Measurements from ENCODE around the gene KLRF2.
"Not testable (repeated sequence)": the region's sequence is repeated elsewhere in the genome, so short reads cannot be mapped to it uniquely, and the experiment has no call there.

KLRF2 gene

GRCh38 chr12:9868311-9868801 lies 12.9 kb upstream of the KLRF2 start:
- Histone ChIP-seq H3K4me3 (ENCODE audit: low read depth, low read length) (no peak overlapping the region), H3K27me3 (ENCODE audit: control insufficient read depth, insufficient read depth, low read length) (no peaks in the 10 kb centered on the region), H3K4me1 (ENCODE audit: control insufficient read depth, insufficient read depth, low read length) (peaks cover 9% of the 10 kb centered on the region), H3K36me3 (ENCODE audit: control insufficient read depth, insufficient read depth, low read length) (no peaks in the 10 kb centered on the region), H3K9me3 (ENCODE audit: control insufficient read depth, insufficient read depth, low read length) (no peaks in the 10 kb centered on the region), H3K9ac (ENCODE audit: low read depth, low read length) (no peak overlapping the region)

- Histone ChIP-seq H3K9me3 (ENCODE audit: control insufficient read depth, insufficient read depth, low read length) (no peaks in the 10 kb centered on the region), H3K9ac (ENCODE audit: low read depth, low read length) (no peak overlapping the region), H3K36me3 (ENCODE audit: control insufficient read depth, insufficient read depth, low read length) (no peaks in the 10 kb centered on the region), H3K27me3 (ENCODE audit: control insufficient read depth, insufficient read depth, low read length) (no peaks in the 10 kb centered on the region), H3K4me1 (ENCODE audit: control insufficient read depth, insufficient read depth, low read length) (peaks cover 9% of the 10 kb centered on the region), H3K4me3 (ENCODE audit: low read depth, low read length) (no peak overlapping the region)
Observed at GRCh38 chr12:9868951-9869306, 12.4 kb upstream of the KLRF2 start.

DNA sequence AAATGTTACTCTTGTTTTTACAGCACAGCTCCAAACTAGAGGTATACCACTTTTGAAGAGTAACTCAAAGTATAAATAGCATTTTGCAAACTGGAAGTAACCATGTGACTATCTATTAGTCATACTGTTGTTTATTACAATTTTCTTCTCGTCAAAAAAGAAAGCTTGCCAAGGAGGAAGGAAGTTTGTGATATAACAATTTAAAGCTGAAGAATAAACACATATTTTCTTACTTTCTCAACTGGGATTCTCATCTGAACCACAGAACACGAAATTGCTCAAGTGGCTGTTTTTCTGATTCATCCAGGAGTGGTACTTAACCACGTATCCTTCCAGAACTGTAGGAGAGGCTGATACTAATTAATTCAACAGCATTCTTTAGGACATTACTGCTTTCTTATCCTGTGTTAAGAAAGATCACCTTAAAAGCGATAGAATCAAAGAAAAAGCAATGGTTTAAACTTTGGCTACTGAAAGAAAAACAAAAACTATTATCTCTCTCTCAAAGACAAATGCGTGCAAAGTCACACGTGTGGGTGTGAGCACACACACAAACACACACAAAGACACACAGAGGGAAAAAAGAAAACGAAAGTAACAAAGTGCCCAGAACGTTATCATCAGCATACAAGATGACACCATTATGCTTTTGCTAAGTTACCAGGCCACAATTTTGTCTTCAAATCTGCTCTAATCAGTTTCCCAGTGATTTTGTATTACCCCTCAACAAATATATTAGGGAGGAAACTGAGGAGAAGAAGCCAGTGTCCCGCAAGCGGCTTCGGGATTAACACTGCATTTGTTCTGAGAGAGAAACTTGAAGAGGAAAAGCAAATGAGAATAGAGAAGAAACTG lies 11.8 kb upstream of the KLRF2 start, which contains the start of gene CLEC2B:
TSS of gene CLEC2B (minus strand) at position 48 of the 855 bp plus-strand sequence.
- Histone ChIP-seq H3K4me1 (ENCODE audit: control insufficient read depth, insufficient read depth, low read length) (peaks cover 9% of the 10 kb centered on the region), H3K36me3 (ENCODE audit: control insufficient read depth, insufficient read depth, low read length) (no peaks in the 10 kb centered on the region), H3K9me3 (ENCODE audit: control insufficient read depth, insufficient read depth, low read length) (no peaks in the 10 kb centered on the region), H3K9ac (ENCODE audit: low read depth, low read length) (no peak within 1 kb of the TSS), H3K4me3 (ENCODE audit: low read depth, low read length) (no peak within 1 kb of the TSS), H3K27me3 (ENCODE audit: control insufficient read depth, insufficient read depth, low read length) (no peaks in the 10 kb centered on the region)

DNA sequence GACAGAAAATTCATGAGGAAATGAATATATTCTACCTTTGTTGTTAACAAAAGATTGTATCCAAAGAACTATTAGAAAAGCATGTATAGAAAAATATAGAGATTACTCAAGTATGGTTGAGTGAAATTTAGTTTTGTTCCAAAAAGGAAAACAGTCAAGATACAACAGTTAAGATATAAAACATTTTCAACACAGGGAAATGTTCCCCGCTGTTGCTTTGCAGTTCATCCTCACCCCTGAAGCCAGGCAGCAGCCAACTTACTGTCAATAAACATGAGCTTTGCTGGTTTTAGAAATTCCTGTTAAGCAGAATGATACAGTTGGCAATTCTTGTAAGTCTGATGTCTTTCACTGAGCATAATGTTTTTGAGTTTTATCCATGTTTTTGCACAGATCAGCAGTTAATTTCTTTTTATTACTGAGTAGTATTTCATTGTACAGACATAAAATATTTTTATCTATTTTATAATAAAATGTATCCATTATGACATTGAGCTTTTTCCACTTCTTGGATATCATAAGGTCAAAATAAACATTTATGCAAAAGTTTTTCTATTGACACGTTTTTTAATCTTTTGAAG lies 10.9 kb upstream of the KLRF2 start:
- Histone ChIP-seq H3K9ac (ENCODE audit: low read depth, low read length) (no peak overlapping the region), H3K36me3 (ENCODE audit: control insufficient read depth, insufficient read depth, low read length) (no peaks in the 10 kb centered on the region), H3K4me3 (ENCODE audit: low read depth, low read length) (no peak overlapping the region), H3K27me3 (ENCODE audit: control insufficient read depth, insufficient read depth, low read length) (no peaks in the 10 kb centered on the region), H3K4me1 (ENCODE audit: control insufficient read depth, insufficient read depth, low read length) (peaks cover 9% of the 10 kb centered on the region), H3K9me3 (ENCODE audit: control insufficient read depth, insufficient read depth, low read length) (no peaks in the 10 kb centered on the region)

DNA sequence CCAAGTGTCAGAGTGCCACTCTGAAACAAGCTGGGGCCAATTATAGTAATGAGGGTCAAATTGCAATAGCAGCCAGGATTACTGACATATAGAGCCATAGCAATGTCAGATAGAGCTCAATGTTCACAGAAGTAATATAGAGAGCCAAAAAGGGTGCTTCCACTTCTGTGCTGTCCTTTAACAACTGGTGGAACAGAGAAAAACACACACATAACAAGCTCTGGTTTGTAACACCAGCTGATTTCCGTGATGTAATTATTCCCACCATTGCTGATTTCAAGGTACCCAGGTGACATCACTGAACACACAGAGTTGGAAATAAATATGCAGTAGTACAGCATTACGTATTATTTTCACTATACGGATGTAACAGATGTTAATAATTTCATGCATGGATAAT lies 9.1 kb upstream of the KLRF2 start:
- H3K4me1 ChIP-seq (ENCODE audit: control insufficient read depth, insufficient read depth, low read length) = peaks cover 9% of the 10 kb centered on the region
- no peaks in the 10 kb centered on the region for H3K27me3 ChIP-seq (ENCODE audit: control insufficient read depth, insufficient read depth, low read length)
- no peaks in the 10 kb centered on the region for H3K9me3 ChIP-seq (ENCODE audit: control insufficient read depth, insufficient read depth, low read length)
- H3K9ac ChIP-seq (ENCODE audit: low read depth, low read length) = no peak overlapping the region
- no peaks in the 10 kb centered on the region for H3K36me3 ChIP-seq (ENCODE audit: control insufficient read depth, insufficient read depth, low read length)
- no peak overlapping the region for H3K4me3 ChIP-seq (ENCODE audit: low read depth, low read length)

GRCh38 chr12:9872742-9873141 lies 8.5 kb upstream of the KLRF2 start:
- no peak overlapping the region for H3K9ac ChIP-seq (ENCODE audit: low read depth, low read length)
- no peaks in the 10 kb centered on the region for H3K27me3 ChIP-seq (ENCODE audit: control insufficient read depth, insufficient read depth, low read length)
- H3K4me3 ChIP-seq (ENCODE audit: low read depth, low read length) = no peak overlapping the region

DNA sequence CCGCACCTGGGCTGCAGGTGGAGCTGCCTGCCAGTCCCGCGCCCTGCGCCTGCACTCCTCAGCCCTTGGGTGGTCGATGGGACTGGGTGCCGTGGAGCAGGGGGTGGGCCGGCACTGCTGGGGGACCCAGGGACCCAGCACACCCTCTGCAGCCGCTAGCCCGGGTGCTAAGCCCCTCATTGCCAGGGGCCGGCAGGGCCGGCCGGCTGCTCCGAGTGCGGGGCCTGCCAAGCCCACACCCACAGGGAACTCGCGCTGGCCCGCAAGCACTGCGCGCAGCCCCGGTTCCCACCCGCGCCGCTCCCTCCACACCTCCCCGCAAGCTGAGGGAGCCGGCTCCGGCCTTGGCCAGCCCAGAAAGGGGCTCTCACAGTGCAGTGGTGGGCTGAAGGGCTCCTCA lies 5.2 kb upstream of the KLRF2 start:
- not testable (repeated sequence) for H3K4me1 ChIP-seq (ENCODE audit: control insufficient read depth, insufficient read depth, low read length); H3K9ac ChIP-seq (ENCODE audit: low read depth, low read length); H3K36me3 ChIP-seq (ENCODE audit: control insufficient read depth, insufficient read depth, low read length); H3K27me3 ChIP-seq (ENCODE audit: control insufficient read depth, insufficient read depth, low read length); H3K4me3 ChIP-seq (ENCODE audit: low read depth, low read length); H3K9me3 ChIP-seq (ENCODE audit: control insufficient read depth, insufficient read depth, low read length)

More at GRCh38 chr12:9872742-9873141, 8.5 kb upstream of the KLRF2 start:
- Histone ChIP-seq H3K4me1 (ENCODE audit: control insufficient read depth, insufficient read depth, low read length) (peaks cover 9% of the 10 kb centered on the region), H3K9me3 (ENCODE audit: control insufficient read depth, insufficient read depth, low read length) (no peaks in the 10 kb centered on the region), H3K36me3 (ENCODE audit: control insufficient read depth, insufficient read depth, low read length) (no peaks in the 10 kb centered on the region)

DNA sequence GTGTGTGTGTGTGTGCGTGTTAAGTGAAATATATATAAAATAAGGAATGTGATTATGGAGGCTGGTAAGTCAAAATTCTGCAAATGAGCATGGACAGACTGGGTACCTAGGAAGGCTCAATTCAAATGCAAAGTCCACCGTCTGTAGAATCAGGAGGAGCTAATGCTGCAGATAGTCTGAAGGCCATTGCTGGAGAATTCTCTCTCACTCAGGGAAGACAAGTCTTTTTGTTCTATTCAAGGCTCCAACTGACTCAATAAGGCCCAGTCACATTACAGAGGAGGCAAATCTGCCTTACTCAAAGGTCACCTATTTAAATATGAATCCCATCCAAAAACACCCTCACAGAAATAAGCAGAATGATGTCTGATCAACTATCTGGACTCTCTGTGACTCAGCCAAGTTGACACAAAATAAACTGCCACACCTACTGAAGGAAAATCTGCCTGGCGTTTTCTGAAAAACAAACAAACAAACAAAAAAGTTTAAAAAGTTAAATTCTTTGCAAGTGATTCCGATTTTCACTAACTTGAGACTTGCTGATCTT lies 684 bp upstream of the KLRF2 start:
- no peak overlapping the region for H3K9ac ChIP-seq (ENCODE audit: low read depth, low read length)

DNA sequence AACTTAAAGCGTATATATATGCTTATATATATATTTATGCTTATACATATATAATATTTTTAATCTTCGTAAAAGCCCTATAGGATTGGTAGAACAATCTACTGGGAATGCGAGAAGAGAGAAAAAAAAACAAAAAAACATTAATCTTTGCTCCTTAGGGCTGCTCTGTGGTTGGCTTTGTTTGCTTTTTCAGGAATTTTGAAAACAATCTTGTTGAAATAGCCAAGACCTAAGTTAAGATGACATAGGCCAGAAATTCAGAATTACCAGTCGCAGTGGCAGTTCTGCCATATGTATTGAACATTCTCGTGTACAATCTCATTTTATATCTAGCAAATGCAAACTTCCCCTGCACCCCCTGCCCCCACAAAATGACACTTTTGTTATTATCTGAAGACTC lies 699 bp downstream of the KLRF2 start:
- peaks cover 6% of the 10 kb centered on the region for H3K4me1 ChIP-seq (ENCODE audit: control insufficient read depth, insufficient read depth, low read length)
- no peaks in the 10 kb centered on the region for H3K27me3 ChIP-seq (ENCODE audit: control insufficient read depth, insufficient read depth, low read length)
- no peaks in the 10 kb centered on the region for H3K36me3 ChIP-seq (ENCODE audit: control insufficient read depth, insufficient read depth, low read length)
- H3K9me3 ChIP-seq (ENCODE audit: control insufficient read depth, insufficient read depth, low read length) = no peaks in the 10 kb centered on the region
- no peak overlapping the region for H3K4me3 ChIP-seq (ENCODE audit: low read depth, low read length)
- no peak overlapping the region for H3K9ac ChIP-seq (ENCODE audit: low read depth, low read length)

More for the DNA sequence above, 684 bp upstream of the KLRF2 start:
- Histone ChIP-seq H3K36me3 (ENCODE audit: control insufficient read depth, insufficient read depth, low read length) (no peaks in the 10 kb centered on the region), H3K4me1 (ENCODE audit: control insufficient read depth, insufficient read depth, low read length) (peaks cover 6% of the 10 kb centered on the region), H3K27me3 (ENCODE audit: control insufficient read depth, insufficient read depth, low read length) (no peaks in the 10 kb centered on the region), H3K9me3 (ENCODE audit: control insufficient read depth, insufficient read depth, low read length) (no peaks in the 10 kb centered on the region), H3K4me3 (ENCODE audit: low read depth, low read length) (no peak overlapping the region)

DNA sequence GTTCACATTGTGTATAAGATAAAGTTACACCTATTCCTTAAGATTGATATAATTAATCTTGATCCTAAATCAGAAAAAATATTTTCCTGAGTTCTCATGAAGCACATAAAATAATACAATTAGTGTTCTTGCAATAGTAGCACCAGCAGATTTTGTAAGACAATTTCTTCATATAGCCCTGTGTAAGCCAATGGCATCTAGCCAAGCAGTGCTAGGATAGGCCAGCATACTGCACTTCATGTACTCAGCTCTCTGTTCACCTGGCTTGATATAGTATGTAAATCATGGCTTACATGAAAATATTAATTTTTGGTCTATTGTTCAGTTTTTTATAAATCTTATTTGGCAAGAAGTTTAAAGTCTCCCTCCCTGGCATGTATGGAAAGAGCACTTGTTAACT lies 1.9 kb downstream of the KLRF2 start:
- no peaks in the 10 kb centered on the region for H3K27me3 ChIP-seq (ENCODE audit: control insufficient read depth, insufficient read depth, low read length)
- no peaks in the 10 kb centered on the region for H3K36me3 ChIP-seq (ENCODE audit: control insufficient read depth, insufficient read depth, low read length)
- H3K9me3 ChIP-seq (ENCODE audit: control insufficient read depth, insufficient read depth, low read length) = no peaks in the 10 kb centered on the region
- peaks cover 6% of the 10 kb centered on the region for H3K4me1 ChIP-seq (ENCODE audit: control insufficient read depth, insufficient read depth, low read length)
- H3K4me3 ChIP-seq (ENCODE audit: low read depth, low read length) = no peak overlapping the region
- H3K9ac ChIP-seq (ENCODE audit: low read depth, low read length) = no peak overlapping the region

- Histone ChIP-seq H3K4me1 (ENCODE audit: control insufficient read depth, insufficient read depth, low read length) (no peaks in the 10 kb centered on the region), H3K36me3 (ENCODE audit: control insufficient read depth, insufficient read depth, low read length) (no peaks in the 10 kb centered on the region), H3K9me3 (ENCODE audit: control insufficient read depth, insufficient read depth, low read length) (no peaks in the 10 kb centered on the region)
Observed at GRCh38 chr12:9888665-9889273, 7.5 kb downstream of the KLRF2 start.

More at GRCh38 chr12:9888665-9889273, 7.5 kb downstream of the KLRF2 start:
- Histone ChIP-seq H3K27me3 (ENCODE audit: control insufficient read depth, insufficient read depth, low read length) (no peaks in the 10 kb centered on the region), H3K9ac (ENCODE audit: low read depth, low read length) (no peak overlapping the region), H3K4me3 (ENCODE audit: low read depth, low read length) (no peak overlapping the region)
